H9 (cell line): ENCODE data around the gene POU2F2. TPM values are rescaled to one million over a fixed set of nuclear protein-coding genes. Genes with fewer than 3 reads are reported as not detected.

Experiments used
- DNase-seq: peaks from one replicate; pipeline ENCODE4 v3.0.0-alpha.2; 2017
- H2AFZ ChIP-seq: one replicate; pipeline ENCODE4 v1.6.1; 2013; ENCODE audit warnings: mild to moderate bottlenecking, low read length, control low read depth, moderate library complexity
- H2AK5ac ChIP-seq: 2 replicates; pipeline ENCODE4 v1.6.1; 2013; ENCODE audit warnings: low read length, control low read depth, mixed read lengths; ENCODE audit not compliant: insufficient read length
- H2BK120ac ChIP-seq: one replicate; pipeline ENCODE4 v1.6.1; 2013; ENCODE audit warnings: low read depth, mild to moderate bottlenecking, low read length, control low read depth, inconsistent platforms; ENCODE audit not compliant: poor library complexity, severe bottlenecking
- H2BK12ac ChIP-seq: 2 replicates; pipeline ENCODE4 v1.6.1; 2013; ENCODE audit warnings: low read length, control low read depth, mixed read lengths, low read depth; ENCODE audit not compliant: insufficient read length
- H2BK15ac ChIP-seq: 2 replicates; pipeline ENCODE4 v1.6.1; 2013; ENCODE audit warnings: low read depth, low read length, control low read depth
- H2BK20ac ChIP-seq: one replicate; pipeline ENCODE4 v1.6.1; 2013; ENCODE audit warnings: low read depth, mild to moderate bottlenecking, low read length, control low read depth, inconsistent platforms; ENCODE audit not compliant: poor library complexity, severe bottlenecking
- H2BK5ac ChIP-seq: 2 replicates; pipeline ENCODE4 v1.6.1; 2013; ENCODE audit warnings: low read length, control low read depth, mixed read lengths; ENCODE audit not compliant: insufficient read length
- H3K14ac ChIP-seq: 2 replicates; pipeline ENCODE4 v1.6.1; 2013; ENCODE audit warnings: low read length, control low read depth; ENCODE audit not compliant: insufficient read depth
- H3K18ac ChIP-seq: 2 replicates; pipeline ENCODE4 v1.6.1; 2013; ENCODE audit warnings: low read depth, mild to moderate bottlenecking, mixed read lengths, low read length, control low read depth; ENCODE audit not compliant: insufficient read length
- H3K23ac ChIP-seq: 2 replicates; pipeline ENCODE4 v1.6.1; 2013; ENCODE audit warnings: low read length, control low read depth, mixed read lengths, low read depth; ENCODE audit not compliant: insufficient read length
- H3K23me2 ChIP-seq: 2 replicates; pipeline ENCODE4 v1.6.1; 2013; ENCODE audit warnings: low read depth, mild to moderate bottlenecking, mixed read lengths, low read length, control low read depth; ENCODE audit not compliant: insufficient read length, poor library complexity, severe bottlenecking
- H3K27ac ChIP-seq: 2 replicates; pipeline ENCODE4 v1.5.1; 2013; ENCODE audit warnings: low read length, control low read depth, mixed read lengths, low read depth; ENCODE audit not compliant: insufficient read length
- H3K27me3 ChIP-seq: 2 replicates; pipeline ENCODE4 v1.6.1; 2013; ENCODE audit warnings: low read length, control low read depth, inconsistent platforms; ENCODE audit not compliant: insufficient read depth
- H3K4ac ChIP-seq: 2 replicates; pipeline ENCODE4 v1.6.1; 2013; ENCODE audit warnings: low read depth, mild to moderate bottlenecking, control low read depth, inconsistent platforms, low read length, moderate library complexity
- H3K4me1 ChIP-seq: 2 replicates; pipeline ENCODE4 v1.6.1; 2013; ENCODE audit warnings: low read length, control low read depth, inconsistent platforms; ENCODE audit not compliant: insufficient read depth
- H3K4me2 ChIP-seq: 2 replicates; pipeline ENCODE4 v1.6.1; 2013; ENCODE audit warnings: low read length, control low read depth, mixed read lengths; ENCODE audit not compliant: insufficient read length, insufficient read depth
- H3K56ac ChIP-seq: 2 replicates; pipeline ENCODE4 v1.6.1; 2013; ENCODE audit warnings: low read depth, mild to moderate bottlenecking, mixed read lengths, low read length, control low read depth; ENCODE audit not compliant: insufficient read length
- H3K79me1 ChIP-seq: 2 replicates; pipeline ENCODE4 v1.6.1; 2013; ENCODE audit warnings: low read depth, mild to moderate bottlenecking, moderate library complexity, low read length, control low read depth, inconsistent platforms; ENCODE audit not compliant: insufficient read depth, poor library complexity, severe bottlenecking
- H3K79me2 ChIP-seq: 2 replicates; pipeline ENCODE4 v1.6.1; 2013; ENCODE audit warnings: low read length, control low read depth, inconsistent platforms; ENCODE audit not compliant: insufficient read depth
- H3K9ac ChIP-seq: 2 replicates; pipeline ENCODE4 v1.6.1; 2013; ENCODE audit warnings: low read length, control low read depth, mixed read lengths; ENCODE audit not compliant: insufficient read length; ENCODE audit errors: extremely low read depth
- H3K9me3 ChIP-seq: one replicate; pipeline ENCODE4 v1.6.1; 2013; ENCODE audit warnings: low read depth, low read length, inconsistent platforms; ENCODE audit not compliant: control insufficient read depth
- H3T11ph ChIP-seq: one replicate; pipeline ENCODE4 v1.6.1; 2013; ENCODE audit warnings: mild to moderate bottlenecking, low read length, control low read depth, inconsistent platforms
- H4K20me1 ChIP-seq: one replicate; pipeline ENCODE4 v1.6.1; 2013; ENCODE audit not compliant: control insufficient read depth, insufficient read length, insufficient read depth
- H4K5ac ChIP-seq: 2 replicates; pipeline ENCODE4 v1.6.1; 2013; ENCODE audit warnings: low read depth, mild to moderate bottlenecking, mixed read lengths, low read length, control low read depth; ENCODE audit not compliant: insufficient read length
- H4K8ac ChIP-seq: replicated peaks from 2 replicates; pipeline ENCODE4 v1.6.1; 2013; ENCODE audit warnings: low read length, control low read depth, mixed read lengths, low read depth; ENCODE audit not compliant: insufficient read length
- H4K91ac ChIP-seq: 2 replicates; pipeline ENCODE4 v1.6.1; 2013; ENCODE audit warnings: low read depth, mild to moderate bottlenecking, moderate library complexity, mixed read lengths, low read length, control low read depth; ENCODE audit not compliant: insufficient read length
- H3K27ac Mint-ChIP-seq, 3 experiments: 2 replicates in 2 of 3; 3 replicates in 1 of 3; pipeline ENCODE4 v1.8.0; 2020 to 2021; ENCODE audit warnings: mixed read lengths in 3 of 3, mild to moderate bottlenecking in 1 of 3, moderate library complexity in 1 of 3
- H3K27me3 Mint-ChIP-seq: 2 replicates; pipeline ENCODE4 v1.8.0; 2021; ENCODE audit warnings: low read depth, mild to moderate bottlenecking, moderate library complexity, mixed read lengths
- H3K36me3 Mint-ChIP-seq, 3 experiments: 2 replicates in 2 of 3; 3 replicates in 1 of 3; pipeline ENCODE4 v1.8.0; 2020 to 2021; ENCODE audit warnings: low read depth in 3 of 3, mixed read lengths in 3 of 3; ENCODE audit not compliant: insufficient read depth in 1 of 3
- H3K4me1 Mint-ChIP-seq, 2 experiments: 2 replicates each; pipeline ENCODE4 v1.8.0; 2020; ENCODE audit warnings: mixed read lengths in 2 of 2
- H3K4me3 Mint-ChIP-seq, 2 experiments: 2 replicates in 1 of 2; 3 replicates in 1 of 2; pipeline ENCODE4 v1.8.0; 2020 to 2021; ENCODE audit warnings: mild to moderate bottlenecking in 2 of 2, mixed read lengths in 2 of 2, moderate library complexity in 1 of 2
- H3K9me3 Mint-ChIP-seq, 2 experiments: 2 replicates in 1 of 2; 3 replicates in 1 of 2; pipeline ENCODE4 v1.8.0; 2020; ENCODE audit warnings: mild to moderate bottlenecking in 2 of 2, mixed read lengths in 2 of 2, moderate library complexity in 1 of 2
- WGBS: extraction: QIAGEN DNeasy Blood & Tissue Kit; methylation state at CpG from one replicate; pipeline ENCODE4 v1.1.7; 2013; ENCODE audit warnings: missing lambda C conversion rate, low lambda C conversion rate, mixed read lengths; ENCODE audit not compliant: insufficient read length; ENCODE audit errors: extremely low coverage; 5-methylcytosine and 5-hydroxymethylcytosine counted together
- total RNA-seq: library from RNA; stranded (reverse); gene quantifications from 2 replicates; pipeline ENCODE4 v1.2.1, GENCODE V29; 2021
- TF ChIP-seq, protein P1 (sequence below): fragments of 200-600 bp; sonication (generic); conservative IDR thresholded peaks from 3 replicates; pipeline ENCODE4 v1.8.0; 2021; ENCODE audit warnings: antibody characterized with exemption, mild to moderate bottlenecking

The POU2F2 gene
- total RNA-seq, 1 experiment from 2014 or later: 2.9 TPM

DNA sequence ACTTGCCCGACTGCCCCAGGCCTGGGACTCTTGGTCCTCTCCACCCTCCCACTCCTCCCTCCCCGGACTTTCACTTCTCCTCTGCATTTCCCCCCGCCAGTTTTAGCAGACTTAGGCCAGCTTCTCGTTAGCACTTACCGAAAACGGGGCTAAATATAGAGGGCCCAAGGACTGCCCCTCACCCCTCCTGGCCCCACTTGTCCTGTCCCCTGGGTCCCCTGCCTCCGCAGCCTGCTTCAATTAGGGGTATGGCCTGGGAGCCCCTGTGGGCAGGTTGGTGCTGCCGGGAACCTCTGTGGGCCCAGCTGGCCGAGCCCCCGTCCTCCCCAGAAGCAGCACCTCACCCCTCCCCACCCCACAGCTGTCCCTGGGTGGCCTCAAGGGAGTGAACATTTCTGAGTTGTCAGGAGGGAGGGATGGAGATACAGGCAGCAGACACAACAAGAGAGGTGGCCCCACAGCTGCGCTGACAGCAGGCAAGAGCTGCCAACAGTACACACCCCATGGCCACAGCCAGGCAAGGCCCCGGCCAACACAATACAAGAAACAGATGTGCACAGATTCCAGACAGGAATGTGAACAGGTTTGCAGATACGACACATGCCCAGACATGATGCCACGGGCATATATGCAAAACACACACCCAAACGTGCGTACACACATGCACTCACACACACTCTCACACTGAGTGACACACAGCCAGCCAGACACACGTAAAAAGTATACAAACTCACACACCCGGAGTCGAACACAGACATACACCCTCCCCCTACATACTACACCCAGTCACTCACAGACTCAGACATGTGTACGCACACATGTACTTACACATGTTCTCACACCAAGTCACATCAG, 2.6 kb downstream of the POU2F2 start:
- Histone ChIP-seq H4K8ac (no peak overlapping the region), H3K9me3 (no peaks in the 10 kb centered on the region), H2BK15ac (no peak overlapping the region), H3K23ac (no peak overlapping the region), H4K5ac (no peak overlapping the region), H3K4me1 (no peaks in the 10 kb centered on the region), H3T11ph (no peak overlapping the region), H2BK12ac (no peak overlapping the region), H3K79me1 (no peaks in the 10 kb centered on the region), H3K27ac (no peak overlapping the region), H3K18ac (no peak overlapping the region), H2BK5ac (no peak overlapping the region), H3K4ac (no peak overlapping the region), H2AFZ (no peak overlapping the region), H3K14ac (no peak overlapping the region), H3K4me2 (no peak overlapping the region), H3K27me3 (no peaks in the 10 kb centered on the region), H3K9ac (no peak overlapping the region), H3K79me2 (no peaks in the 10 kb centered on the region), H3K56ac (no peak overlapping the region), H4K20me1 (no peaks in the 10 kb centered on the region), H2BK120ac (no peak overlapping the region), H3K23me2 (peaks cover 6% of the 10 kb centered on the region), H4K91ac (no peak overlapping the region), H2AK5ac (no peak overlapping the region), H2BK20ac (no peak overlapping the region)
- H3K4me1 Mint-ChIP-seq: peaks cover 21 to 35% of the 10 kb centered on the region in 2 experiments
- peak overlapping the region in 1 of 2 experiments; percentile 2; a peak in 1 of 5 replicates for H3K4me3 Mint-ChIP-seq
- H3K27ac Mint-ChIP-seq: peak overlapping the region in 1 of 3 experiments; percentile 33; a peak in 1 of 7 replicates
- WGBS: no CpG with 5 or more reads among the region's 20 CpGs
- H3K9me3 Mint-ChIP-seq: no peaks in the 10 kb centered on the region; a peak in 2 of 5 replicates
- no peak for DNase-seq
- TF ChIP-seq, protein P1, sequence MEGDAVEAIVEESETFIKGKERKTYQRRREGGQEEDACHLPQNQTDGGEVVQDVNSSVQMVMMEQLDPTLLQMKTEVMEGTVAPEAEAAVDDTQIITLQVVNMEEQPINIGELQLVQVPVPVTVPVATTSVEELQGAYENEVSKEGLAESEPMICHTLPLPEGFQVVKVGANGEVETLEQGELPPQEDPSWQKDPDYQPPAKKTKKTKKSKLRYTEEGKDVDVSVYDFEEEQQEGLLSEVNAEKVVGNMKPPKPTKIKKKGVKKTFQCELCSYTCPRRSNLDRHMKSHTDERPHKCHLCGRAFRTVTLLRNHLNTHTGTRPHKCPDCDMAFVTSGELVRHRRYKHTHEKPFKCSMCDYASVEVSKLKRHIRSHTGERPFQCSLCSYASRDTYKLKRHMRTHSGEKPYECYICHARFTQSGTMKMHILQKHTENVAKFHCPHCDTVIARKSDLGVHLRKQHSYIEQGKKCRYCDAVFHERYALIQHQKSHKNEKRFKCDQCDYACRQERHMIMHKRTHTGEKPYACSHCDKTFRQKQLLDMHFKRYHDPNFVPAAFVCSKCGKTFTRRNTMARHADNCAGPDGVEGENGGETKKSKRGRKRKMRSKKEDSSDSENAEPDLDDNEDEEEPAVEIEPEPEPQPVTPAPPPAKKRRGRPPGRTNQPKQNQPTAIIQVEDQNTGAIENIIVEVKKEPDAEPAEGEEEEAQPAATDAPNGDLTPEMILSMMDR: no peak
- H3K36me3 Mint-ChIP-seq: no peaks in the 10 kb centered on the region
- H3K27me3 Mint-ChIP-seq: peaks cover 60% of the 10 kb centered on the region
